Loucy (cell line): ENCODE data around the gene HSPA14.

Experiments
- EZH2phosphoT487 ChIP-seq: fragments of 200-600 bp; IDR thresholded peaks from 2 replicates; pipeline ENCODE4 v1.6.1; 2018; ENCODE audit warnings: antibody characterized with exemption, mild to moderate bottlenecking, moderate library complexity, borderline replicate concordance
- TF ChIP-seq, protein P1 (sequence below): fragments of 200-600 bp; sonication (generic); conservative IDR thresholded peaks from 2 replicates; pipeline ENCODE4 v1.5.1; 2014; ENCODE audit warnings: mild to moderate bottlenecking, antibody characterized with exemption, low read length

DNA sequence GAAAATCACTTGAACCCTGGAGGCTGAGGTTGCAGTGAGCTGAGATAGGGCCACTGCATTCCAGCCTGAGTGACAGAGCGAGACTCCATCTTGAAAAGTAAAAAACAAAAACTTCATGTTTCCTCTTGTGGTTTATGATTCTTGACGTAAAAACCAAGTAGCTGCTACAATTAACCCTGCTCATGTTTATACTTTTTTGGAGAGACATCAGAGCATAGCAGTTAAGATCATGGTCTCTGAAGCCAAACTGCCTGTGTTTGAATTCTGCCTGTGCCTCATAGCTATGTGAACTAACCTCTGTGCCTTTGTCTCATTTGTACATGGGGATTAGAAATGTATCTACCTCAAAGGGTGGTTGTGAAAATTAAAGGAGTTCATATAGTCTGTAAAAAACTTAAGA, 67.8 kb downstream of the HSPA14 start:
- TF ChIP-seq, protein P1, sequence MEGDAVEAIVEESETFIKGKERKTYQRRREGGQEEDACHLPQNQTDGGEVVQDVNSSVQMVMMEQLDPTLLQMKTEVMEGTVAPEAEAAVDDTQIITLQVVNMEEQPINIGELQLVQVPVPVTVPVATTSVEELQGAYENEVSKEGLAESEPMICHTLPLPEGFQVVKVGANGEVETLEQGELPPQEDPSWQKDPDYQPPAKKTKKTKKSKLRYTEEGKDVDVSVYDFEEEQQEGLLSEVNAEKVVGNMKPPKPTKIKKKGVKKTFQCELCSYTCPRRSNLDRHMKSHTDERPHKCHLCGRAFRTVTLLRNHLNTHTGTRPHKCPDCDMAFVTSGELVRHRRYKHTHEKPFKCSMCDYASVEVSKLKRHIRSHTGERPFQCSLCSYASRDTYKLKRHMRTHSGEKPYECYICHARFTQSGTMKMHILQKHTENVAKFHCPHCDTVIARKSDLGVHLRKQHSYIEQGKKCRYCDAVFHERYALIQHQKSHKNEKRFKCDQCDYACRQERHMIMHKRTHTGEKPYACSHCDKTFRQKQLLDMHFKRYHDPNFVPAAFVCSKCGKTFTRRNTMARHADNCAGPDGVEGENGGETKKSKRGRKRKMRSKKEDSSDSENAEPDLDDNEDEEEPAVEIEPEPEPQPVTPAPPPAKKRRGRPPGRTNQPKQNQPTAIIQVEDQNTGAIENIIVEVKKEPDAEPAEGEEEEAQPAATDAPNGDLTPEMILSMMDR, result no peak
- TF ChIP-seq EZH2phosphoT487, result no peak
